HG03354 (cell line): Measurements from ENCODE around the gene CEP19.
"Not testable (repeated sequence)": the region's sequence is repeated elsewhere in the genome, so short reads cannot be mapped to it uniquely, and the experiment has no call there.

Experiments
- ATAC-seq: cut with Tn5 transposase; IDR thresholded peaks from one replicate; pipeline ENCODE4 v1.9.1; 2021; ENCODE audit warnings: mild to moderate bottlenecking; ENCODE audit not compliant: unreplicated experiment, poor library complexity, severe bottlenecking

CEP19 gene

DNA sequence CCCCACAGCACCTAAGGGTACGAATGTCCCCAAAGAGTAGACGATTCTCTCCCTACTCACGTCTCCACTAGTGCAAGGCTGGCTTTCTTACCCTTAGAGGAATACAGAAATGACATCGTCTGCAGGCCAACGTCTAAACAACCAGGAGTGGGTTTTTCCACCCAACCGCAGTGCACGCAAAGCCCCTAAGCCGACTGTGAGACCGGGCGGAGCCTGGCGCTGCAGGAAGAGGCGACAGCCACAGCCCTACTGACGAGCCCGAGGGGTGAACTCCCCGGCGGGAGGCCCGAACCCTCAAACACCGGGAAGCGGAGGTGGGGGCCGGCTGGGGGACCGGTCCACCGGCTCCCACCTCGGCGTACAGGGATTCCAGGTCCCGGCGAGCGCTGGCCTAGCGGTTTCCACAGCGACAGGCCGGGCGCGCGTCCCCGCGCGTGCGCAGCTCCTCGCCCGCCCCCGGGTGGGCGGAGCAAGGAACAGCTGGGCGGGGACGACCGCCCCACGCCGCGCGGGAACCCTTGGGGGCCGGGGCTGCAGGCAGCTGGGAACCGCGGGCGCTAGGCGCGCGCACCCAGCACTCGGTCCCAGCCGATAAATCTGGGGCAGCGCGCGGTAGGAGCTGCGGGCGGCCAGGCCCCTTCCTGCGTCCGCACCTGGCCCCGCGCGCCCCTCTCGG is at the start of gene CEP19, which contains the start of gene PIGX:
CEP19 (minus strand) TSS at position 413 of the 676 bp plus-strand sequence. CDS start 3,593 bp downstream, outside the sequence.
PIGX (plus strand) TSS at position 540 of the 676 bp plus-strand sequence.
- peak; percentile 77 for ATAC-seq

GRCh38 chr3:196757876-196758739 is 46.1 kb upstream of the CEP19 start:
- no peak for ATAC-seq

DNA sequence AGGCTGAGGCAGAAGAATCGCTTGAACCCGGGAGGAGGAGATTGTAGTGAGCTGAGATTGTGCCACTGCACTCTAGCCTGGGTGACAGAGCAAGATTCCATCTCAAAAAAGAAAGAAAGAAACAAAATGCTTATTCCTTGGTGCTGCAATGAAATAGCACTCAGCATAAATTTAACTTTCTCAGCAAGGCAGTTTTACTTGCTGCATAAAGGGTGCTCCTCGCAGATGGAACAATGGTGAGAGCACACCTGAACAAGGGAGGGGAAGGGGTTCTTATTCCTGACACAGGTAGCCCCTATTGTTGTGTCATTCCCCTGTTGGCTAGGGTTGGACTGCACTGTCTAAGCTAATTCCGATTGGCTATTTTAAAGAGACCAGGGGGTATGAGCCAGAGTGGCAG is 44.7 kb upstream of the CEP19 start:
- ATAC-seq = no peak

GRCh38 chr3:196754091-196754981 is 42.3 kb upstream of the CEP19 start:
- ATAC-seq = no peak

DNA sequence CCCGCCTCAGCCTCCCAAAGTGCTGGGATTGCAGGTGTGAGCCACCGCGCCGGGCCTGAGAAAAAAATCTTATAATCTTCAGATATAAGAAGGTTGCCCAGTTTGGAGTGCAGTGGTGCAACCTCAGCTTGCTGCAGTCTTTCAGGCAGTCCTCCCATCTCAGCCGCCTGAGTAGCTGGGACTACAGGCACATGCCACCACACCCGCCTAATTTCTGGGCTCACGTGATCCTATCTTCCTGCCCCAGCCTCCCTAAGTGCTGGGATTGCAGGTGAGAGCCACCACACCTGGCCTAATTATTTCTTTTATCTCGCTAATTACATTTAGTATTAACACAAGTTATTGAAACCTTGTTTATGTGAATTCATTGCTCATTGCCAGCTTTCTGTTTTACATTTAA is 41.2 kb upstream of the CEP19 start:
- no peak for ATAC-seq

GRCh38 chr3:196749125-196749524 is 37.1 kb upstream of the CEP19 start:
- no peak for ATAC-seq

DNA sequence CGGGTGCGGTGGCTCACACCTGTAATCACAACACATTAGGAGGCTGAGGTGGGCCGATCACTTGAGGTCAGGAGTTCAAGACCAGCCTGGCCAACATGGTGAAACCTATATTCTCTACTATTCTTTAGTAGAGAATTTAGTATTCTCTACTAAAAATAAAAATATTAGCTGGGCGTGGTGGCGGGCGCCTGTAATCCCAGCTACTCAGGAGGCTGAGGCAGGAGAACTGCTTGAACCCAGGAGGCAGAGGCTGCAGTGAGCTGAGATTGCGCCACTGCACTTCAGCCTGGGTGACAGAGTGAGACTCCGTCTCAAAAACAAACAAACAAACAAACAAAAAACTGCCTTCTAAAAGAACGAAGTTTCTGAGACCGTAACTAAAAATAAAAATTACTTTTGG is 31.5 kb upstream of the CEP19 start:
- not testable (repeated sequence) for ATAC-seq

GRCh38 chr3:196741249-196741889 is 29.3 kb upstream of the CEP19 start:
- ATAC-seq = no peak

DNA sequence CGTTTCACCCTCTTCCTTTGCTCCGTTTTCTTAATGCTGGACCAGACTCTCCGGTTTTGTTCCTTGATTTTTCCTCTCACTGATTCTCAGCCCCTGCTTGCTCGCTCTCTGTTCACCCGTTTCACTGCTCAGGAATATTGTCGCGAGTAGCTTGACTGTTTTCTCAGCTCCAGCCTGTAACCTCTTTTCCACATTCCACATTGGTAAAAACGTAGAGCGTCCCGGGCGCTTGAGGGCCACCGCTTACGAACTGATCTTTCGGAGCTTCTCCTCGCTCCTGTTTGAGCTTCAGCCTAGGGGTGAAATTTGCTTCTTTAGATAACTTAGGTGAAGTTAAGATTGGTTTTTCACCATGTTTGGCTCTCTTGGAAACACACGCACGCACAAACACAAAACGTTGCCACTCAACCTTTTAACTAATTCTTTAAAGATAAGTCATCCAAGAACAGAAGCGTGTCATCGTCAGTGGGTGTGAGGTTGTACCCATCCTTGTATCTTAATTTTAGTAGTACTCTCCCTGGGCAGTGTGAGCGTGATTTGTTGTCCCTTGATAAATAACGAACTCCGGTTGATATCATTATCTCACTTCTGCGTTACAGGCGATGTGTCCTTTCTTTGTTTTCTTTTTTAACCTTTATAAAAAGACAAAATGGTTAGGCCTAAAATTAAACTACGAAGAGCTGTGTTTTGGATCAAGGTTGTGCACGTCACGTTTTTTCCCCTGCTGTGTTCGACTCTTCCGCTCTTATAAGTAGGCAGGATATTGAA is 28.6 kb upstream of the CEP19 start:
- ATAC-seq = peak; percentile 12

DNA sequence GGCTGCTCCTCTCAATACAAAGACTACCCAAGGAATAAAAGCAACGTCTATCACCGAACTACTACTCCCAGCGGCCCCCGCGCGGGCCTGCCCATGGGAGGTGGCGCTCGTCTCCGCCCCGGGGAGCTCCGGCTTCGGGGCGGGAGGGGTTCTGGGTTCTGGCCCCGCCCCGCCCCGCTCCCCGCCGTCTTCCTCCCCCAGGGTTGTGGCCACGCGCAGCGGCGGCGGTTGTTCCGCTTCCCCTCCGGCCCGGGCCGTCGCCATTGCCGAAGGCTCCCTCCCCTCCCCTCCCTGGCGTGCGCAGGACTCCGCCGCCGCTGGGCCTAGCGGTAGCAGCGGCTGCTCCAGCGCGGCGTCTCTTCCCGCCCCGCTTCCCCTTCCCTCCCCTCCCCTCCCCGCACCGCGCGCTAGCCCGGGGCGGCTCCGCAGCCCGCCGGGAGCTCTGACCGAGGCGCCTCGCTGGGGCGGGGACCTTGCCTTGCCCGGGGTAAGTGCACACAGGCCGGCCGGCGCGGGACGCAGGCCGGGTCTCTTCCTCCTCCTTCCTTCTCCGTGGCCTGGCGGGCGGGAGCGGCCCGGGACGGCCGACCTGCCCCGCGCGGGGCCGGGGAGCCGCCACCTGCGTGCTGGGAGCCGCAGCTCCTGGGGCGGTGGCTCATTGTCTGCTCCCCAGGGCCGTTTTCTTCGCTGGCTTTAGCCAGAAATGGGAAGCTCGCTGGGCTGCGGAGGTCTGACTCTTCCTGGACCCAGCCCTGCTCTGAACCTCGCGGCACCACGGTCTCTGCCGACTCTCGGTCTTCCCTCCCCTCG is 27.8 kb upstream of the CEP19 start, which contains the start of gene PAK2:
PAK2 (plus strand) TSS at position 187 of the 810 bp plus-strand sequence. CDS start 42,790 bp downstream, outside the sequence.
- ATAC-seq = peak; percentile 85

GRCh38 chr3:196737655-196738054 is 25.6 kb upstream of the CEP19 start:
- no peak for ATAC-seq

- ATAC-seq = no peak
Measured at GRCh38 chr3:196736670-196737374, 24.8 kb upstream of the CEP19 start.

GRCh38 chr3:196735751-196736150 is 23.7 kb upstream of the CEP19 start:
- no peak for ATAC-seq

DNA sequence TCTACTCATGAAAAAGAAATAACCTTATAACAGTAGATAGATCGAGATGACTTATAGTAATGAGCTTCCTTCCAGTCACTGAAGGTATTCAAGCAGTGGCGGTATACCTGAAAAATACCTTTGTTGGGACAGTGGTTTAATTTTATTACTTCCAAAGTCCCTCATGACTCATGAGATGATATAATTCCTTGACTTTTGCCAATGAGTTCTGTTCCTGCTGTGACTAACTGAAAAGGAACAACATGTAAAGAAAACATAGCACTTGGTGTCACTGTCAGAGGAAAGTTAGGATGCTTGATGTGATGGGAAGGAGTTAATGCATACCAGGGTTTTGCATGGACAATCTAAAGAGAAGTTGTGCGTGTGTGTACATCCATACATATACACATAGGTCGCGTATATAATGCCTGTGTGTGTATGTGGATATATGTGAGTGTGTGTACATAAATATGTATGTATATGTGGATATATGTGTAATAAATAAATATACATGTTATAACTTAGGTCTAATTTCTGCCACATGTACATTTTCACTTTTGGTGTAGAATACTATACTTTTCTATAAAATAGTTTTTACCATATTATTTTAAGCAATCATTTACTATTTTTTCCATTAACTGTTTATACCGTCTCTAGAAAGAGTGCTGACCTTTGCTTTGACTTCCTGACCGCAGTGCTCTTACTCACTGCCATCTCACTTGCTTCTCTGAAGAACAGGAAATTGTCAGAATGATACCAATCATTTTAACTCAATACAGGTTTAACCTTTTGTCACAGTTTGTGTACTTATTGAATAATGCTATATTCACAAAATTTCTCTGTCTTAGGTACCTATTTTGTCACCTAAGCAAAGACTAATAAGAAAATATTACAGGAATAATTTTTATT is 15.0 kb upstream of the CEP19 start:
- ATAC-seq = no peak

GRCh38 chr3:196721097-196721496 is 9.0 kb upstream of the CEP19 start:
- no peak for ATAC-seq

GRCh38 chr3:196717162-196717561 is 5.1 kb upstream of the CEP19 start:
- ATAC-seq = peak; percentile 69
